Neutrophil (primary cell): ENCODE results near the gene ARL3.
A peak's percentile ranks its signal among the peaks of the same experiment; 100 is the strongest.

Source experiments
- H3K27ac ChIP-seq: fragments of 200-600 bp; sonication (generic); 2 replicates; pipeline ENCODE4 v1.5.1; 2016; ENCODE audit warnings: mild to moderate bottlenecking, moderate library complexity
- H3K27me3 ChIP-seq: fragments of 200-600 bp; sonication (generic); 2 replicates; pipeline ENCODE4 v1.6.0; 2016; ENCODE audit warnings: mild to moderate bottlenecking
- H3K36me3 ChIP-seq: fragments of 200-600 bp; sonication (generic); 2 replicates; pipeline ENCODE4 v1.5.1; 2017
- H3K4me1 ChIP-seq, 2 experiments: fragments of 200-600 bp in 1 of 2; sonication (generic) in 1 of 2; 1 replicate in 1 of 2; 2 replicates in 1 of 2; pipeline versions ENCODE4 v1.5.1 to v1.6.1; 2013 to 2016; ENCODE audit warnings: low read depth in 1 of 2, low read length in 1 of 2, mild to moderate bottlenecking in 1 of 2, moderate library complexity in 1 of 2; ENCODE audit not compliant: control insufficient read depth in 1 of 2, insufficient read depth in 1 of 2
- H3K4me3 ChIP-seq, 2 experiments: fragments of 200-600 bp in 1 of 2; sonication (generic) in 1 of 2; 1 replicate in 1 of 2; 2 replicates in 1 of 2; pipeline ENCODE4 v1.5.1; 2013 to 2016; ENCODE audit warnings: low read depth in 1 of 2, low read length in 1 of 2, mild to moderate bottlenecking in 1 of 2, moderate library complexity in 1 of 2
- H3K9me3 ChIP-seq: fragments of 200-600 bp; sonication (generic); 2 replicates; pipeline ENCODE4 v1.5.1; 2016
- TF ChIP-seq, protein P1 (sequence below): fragments of 200-600 bp; sonication (generic); IDR thresholded peaks from 2 replicates; pipeline ENCODE4 v1.5.1; 2016; ENCODE audit warnings: antibody characterized with exemption

ARL3 gene

DNA sequence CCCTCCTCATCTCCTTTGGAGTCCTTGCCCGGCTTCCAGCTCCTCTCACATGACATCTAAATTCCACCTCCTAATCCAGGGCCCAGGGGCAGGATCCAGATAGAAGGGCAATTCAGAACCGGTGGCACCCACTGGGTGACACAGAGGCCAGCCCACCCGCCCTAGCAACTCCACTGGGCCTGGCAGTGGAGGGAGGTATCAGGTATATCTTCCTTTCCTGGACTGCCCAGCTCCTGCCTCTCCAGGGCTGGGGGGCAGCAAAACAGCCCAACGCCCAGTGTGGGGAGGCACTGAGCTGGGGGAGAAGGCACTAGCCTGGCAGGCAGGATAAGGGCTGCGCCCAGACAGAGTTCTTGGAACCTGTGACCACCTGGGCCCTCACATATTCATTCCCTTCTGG lies 80.3 kb downstream of the ARL3 start:
- H3K27ac ChIP-seq: peak overlapping the region; percentile 89

DNA sequence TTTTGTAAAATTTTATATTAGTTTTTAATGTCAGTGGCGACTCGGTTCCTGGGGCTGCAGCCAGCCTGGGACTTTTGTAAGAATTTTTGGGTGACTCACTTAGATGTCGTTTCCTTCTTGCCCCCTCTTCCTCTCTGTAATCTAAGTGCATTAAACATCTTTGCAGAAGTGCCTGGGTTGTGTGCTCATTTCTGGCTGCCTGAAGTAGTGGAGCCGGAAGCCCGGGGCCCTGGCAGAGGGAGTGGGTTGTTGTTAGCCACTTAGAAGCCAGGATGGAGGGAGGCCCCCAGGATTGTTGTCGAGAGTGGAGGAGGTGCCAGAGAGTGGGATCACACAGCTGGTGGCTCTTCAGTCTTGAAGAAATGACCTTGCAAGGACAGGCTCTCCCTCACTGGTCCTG lies 80.9 kb downstream of the ARL3 start:
- H3K27ac ChIP-seq: peak overlapping the region; percentile 89
- H3K4me1 ChIP-seq: peaks cover 46 to 47% of the 10 kb centered on the region in 2 experiments
- TF ChIP-seq, protein P1, sequence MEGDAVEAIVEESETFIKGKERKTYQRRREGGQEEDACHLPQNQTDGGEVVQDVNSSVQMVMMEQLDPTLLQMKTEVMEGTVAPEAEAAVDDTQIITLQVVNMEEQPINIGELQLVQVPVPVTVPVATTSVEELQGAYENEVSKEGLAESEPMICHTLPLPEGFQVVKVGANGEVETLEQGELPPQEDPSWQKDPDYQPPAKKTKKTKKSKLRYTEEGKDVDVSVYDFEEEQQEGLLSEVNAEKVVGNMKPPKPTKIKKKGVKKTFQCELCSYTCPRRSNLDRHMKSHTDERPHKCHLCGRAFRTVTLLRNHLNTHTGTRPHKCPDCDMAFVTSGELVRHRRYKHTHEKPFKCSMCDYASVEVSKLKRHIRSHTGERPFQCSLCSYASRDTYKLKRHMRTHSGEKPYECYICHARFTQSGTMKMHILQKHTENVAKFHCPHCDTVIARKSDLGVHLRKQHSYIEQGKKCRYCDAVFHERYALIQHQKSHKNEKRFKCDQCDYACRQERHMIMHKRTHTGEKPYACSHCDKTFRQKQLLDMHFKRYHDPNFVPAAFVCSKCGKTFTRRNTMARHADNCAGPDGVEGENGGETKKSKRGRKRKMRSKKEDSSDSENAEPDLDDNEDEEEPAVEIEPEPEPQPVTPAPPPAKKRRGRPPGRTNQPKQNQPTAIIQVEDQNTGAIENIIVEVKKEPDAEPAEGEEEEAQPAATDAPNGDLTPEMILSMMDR: no peak
- H3K4me3 ChIP-seq: peak overlapping the region in 1 of 2 experiments; percentile 21
- H3K27me3 ChIP-seq: no peaks in the 10 kb centered on the region
- H3K36me3 ChIP-seq: peaks cover 7% of the 10 kb centered on the region
- no peaks in the 10 kb centered on the region for H3K9me3 ChIP-seq

More for the DNA sequence above, 80.3 kb downstream of the ARL3 start:
- H3K4me1 ChIP-seq: peaks cover 46 to 47% of the 10 kb centered on the region in 2 experiments
- H3K4me3 ChIP-seq: peak overlapping the region in 1 of 2 experiments; percentile 21
- H3K9me3 ChIP-seq: no peaks in the 10 kb centered on the region
- no peaks in the 10 kb centered on the region for H3K27me3 ChIP-seq
- TF ChIP-seq, protein P1: no peak
- H3K36me3 ChIP-seq: peaks cover 7% of the 10 kb centered on the region

DNA sequence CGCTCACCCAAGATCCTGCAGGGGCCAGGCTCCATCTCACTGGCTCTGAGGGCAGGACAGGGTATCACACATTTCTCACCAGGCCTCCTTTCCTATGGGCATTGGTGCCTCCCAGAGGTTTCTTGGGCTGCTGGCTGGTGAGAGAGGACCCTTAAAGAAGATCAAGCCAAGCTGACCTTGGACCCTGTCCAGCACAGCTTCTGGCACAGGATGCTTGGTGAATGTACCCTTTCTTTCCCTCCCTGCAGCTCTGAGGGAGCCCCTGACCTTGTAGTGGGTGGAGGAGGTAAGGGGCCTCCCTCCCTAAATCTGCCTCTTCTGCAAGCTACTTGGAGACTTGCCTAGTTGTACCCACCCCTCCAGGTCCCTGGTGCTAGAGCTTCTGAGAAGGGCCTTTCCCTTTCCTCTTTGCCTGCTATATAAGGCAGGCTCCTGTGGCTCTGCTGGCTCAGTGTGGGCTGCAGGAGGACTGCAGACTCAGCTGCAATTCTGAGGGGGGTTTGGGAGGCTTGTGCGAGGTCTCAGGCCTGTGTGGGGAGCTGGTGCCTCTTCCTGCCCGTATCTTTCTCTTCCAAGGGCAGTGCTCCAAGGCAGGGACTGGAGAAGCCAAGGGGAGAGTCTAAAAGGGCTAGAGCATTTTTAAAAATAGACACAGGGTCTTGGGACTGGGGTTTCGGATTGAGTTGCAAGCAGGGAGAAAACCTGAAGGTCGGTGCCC lies 81.6 kb downstream of the ARL3 start:
- peaks cover 7% of the 10 kb centered on the region for H3K36me3 ChIP-seq
- H3K4me1 ChIP-seq: peaks cover 46 to 47% of the 10 kb centered on the region in 2 experiments
- peak overlapping the region; percentile 89 for H3K27ac ChIP-seq
- H3K27me3 ChIP-seq: no peaks in the 10 kb centered on the region
- H3K4me3 ChIP-seq: no peak overlapping the region
- TF ChIP-seq, protein P1: no peak
- H3K9me3 ChIP-seq: no peaks in the 10 kb centered on the region

DNA sequence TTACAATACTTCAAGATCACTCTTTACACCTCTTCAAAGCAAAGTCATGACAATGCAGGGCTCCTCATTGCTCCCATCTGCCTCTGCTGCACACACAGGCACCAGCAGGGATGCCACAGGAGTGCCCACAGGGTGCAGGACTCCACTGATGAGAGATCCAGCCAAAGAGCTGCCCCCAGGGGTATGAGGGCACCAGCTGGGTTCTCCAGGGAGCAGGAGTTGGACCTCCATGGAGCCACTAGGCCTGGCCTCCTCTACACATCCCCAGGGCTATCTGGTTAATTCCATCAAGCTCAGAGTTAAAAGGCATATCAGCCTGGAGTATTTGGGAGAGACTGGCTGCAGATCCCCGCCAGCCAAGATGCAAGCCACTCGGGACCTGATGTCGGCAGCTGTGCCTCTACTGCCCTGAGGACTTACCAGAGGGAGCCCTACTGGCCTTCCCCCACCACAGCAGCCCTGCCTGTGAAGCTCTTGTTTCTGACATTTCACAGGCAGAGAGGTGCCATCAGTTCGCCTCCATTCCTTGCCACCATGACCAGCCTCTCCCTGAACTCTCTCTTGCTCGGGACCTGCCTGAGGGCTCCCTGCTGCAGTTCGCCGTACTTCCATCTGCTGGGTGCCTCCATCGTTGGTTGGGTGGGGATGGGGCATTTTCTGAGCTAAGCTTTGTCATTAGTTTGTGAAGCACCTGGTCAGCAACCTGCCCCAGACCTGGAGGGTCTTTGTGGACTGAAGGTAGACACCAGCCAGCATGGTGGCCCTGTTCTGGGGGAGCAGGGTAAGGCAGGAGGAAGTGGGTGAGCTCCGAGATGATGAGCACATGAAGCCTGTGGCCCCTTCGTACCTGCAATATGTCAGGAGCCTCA lies 82.4 kb downstream of the ARL3 start:
- H3K4me3 ChIP-seq: no peak overlapping the region
- TF ChIP-seq, protein P1: no peak
- H3K27me3 ChIP-seq: no peaks in the 10 kb centered on the region
- H3K4me1 ChIP-seq: peaks cover 46% of the 10 kb centered on the region in 2 experiments
- H3K9me3 ChIP-seq: no peaks in the 10 kb centered on the region
- peak overlapping the region; percentile 89 for H3K27ac ChIP-seq
- H3K36me3 ChIP-seq: peaks cover 7% of the 10 kb centered on the region

DNA sequence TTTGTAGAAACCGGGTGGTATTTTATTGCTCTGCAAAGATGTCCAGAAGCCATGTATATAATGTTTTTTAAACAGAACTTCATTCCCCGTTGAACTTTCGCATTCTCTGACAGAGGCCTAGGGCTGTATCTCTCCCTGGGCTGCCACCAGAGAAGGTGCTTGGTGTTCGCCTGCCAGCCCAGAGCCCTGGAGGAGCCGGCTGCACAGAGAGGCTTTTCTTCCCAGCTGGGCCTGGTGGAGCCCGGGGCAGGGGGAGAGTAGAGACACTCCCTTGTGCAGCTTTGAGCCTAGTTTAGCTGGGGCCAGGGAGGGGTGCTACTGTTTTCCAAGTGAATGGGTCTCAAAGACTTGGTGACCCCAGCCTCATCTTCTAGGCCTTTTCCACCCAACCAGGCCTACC lies 83.5 kb downstream of the ARL3 start:
- Histone ChIP-seq H3K4me3 (no peak overlapping the region), H3K4me1 (peaks cover 38 to 41% of the 10 kb centered on the region in 2 experiments), H3K27me3 (no peaks in the 10 kb centered on the region), H3K27ac (peak overlapping the region; percentile 89), H3K9me3 (no peaks in the 10 kb centered on the region), H3K36me3 (peaks cover 7% of the 10 kb centered on the region)
- TF ChIP-seq, protein P1: no peak
